Breast epithelium (tissue), 4 donors: ENCODE results near the gene OGG1. TPM values are rescaled to one million over a fixed set of nuclear protein-coding genes. Genes with fewer than 3 reads are reported as not detected.

Source experiments
- DNase-seq, 2 donors: peaks; one replicate each; pipeline ENCODE4 v3.0.0-alpha.2; 2019; ENCODE audit warnings: low spot score in 2 of 2
- H3K27ac ChIP-seq, 2 donors: fragments of 200-600 bp; sonication (generic) in 1 of 2; one replicate each; pipeline ENCODE4 v1.5.1; 2016 to 2019; ENCODE audit warnings: mild to moderate bottlenecking in 1 of 2
- H3K27me3 ChIP-seq, 2 donors: fragments of 200-600 bp; sonication (generic) in 1 of 2; one replicate each; pipeline versions ENCODE4 v1.5.1 to v1.6.0; 2017 to 2019; ENCODE audit warnings: control low read depth in 1 of 2, mild to moderate bottlenecking in 1 of 2
- H3K36me3 ChIP-seq: fragments of 200-600 bp; one replicate; pipeline ENCODE4 v1.5.1; 2019
- H3K4me1 ChIP-seq, 2 donors: fragments of 200-600 bp; sonication (generic); one replicate each; pipeline ENCODE4 v1.5.1; 2016 to 2019; ENCODE audit warnings: control low read depth in 1 of 2
- H3K4me3 ChIP-seq, 3 donors: fragments of 200-600 bp; sonication (generic); 1 replicate in 2 of 3; 2 replicates in 1 of 3; pipeline ENCODE4 v1.5.1; 2016 to 2019; ENCODE audit warnings: mild to moderate bottlenecking in 3 of 3, moderate library complexity in 2 of 3
- H3K9me3 ChIP-seq, 2 donors: fragments of 200-600 bp; sonication (generic) in 1 of 2; one replicate each; pipeline ENCODE4 v1.5.1; 2016 to 2019; ENCODE audit warnings: control low read depth in 1 of 2
- POLR2A ChIP-seq: fragments of 450-650 bp; IDR thresholded peaks from one replicate; pipeline ENCODE4 v1.6.1; 2016; ENCODE audit warnings: antibody characterized with exemption, mild to moderate bottlenecking, moderate library complexity
- POLR2AphosphoS5 ChIP-seq, 3 donors: sonication (generic); formaldehyde crosslinking; IDR thresholded peaks; one replicate each; pipeline ENCODE4 v1.6.1; 2017; ENCODE audit warnings: antibody characterized with exemption in 3 of 3
- intact Hi-C: fragments of 100-400 bp; cut with DNase I; formaldehyde crosslinking; loops from one replicate; pipeline ENCODE4 v1.15.1; 2023; ENCODE audit warnings: low total_unique reads
- total RNA-seq, 3 donors: library from RNA; depleted of rRNA; stranded (reverse); fragments of >200 nt; gene quantifications; one replicate each; pipeline ENCODE4 v1.1.0, GENCODE V29; 2016
- TF ChIP-seq, protein P1 (sequence below), 3 donors: fragments of 450-650 bp; IDR thresholded peaks; one replicate each; pipeline ENCODE4 v1.5.1; 2016 to 2017; ENCODE audit warnings: antibody characterized with exemption in 3 of 3, mild to moderate bottlenecking in 3 of 3, moderate library complexity in 3 of 3

The OGG1 gene
- total RNA-seq, 3 donors from 2014 or later = 21.3 to 33.4 (median 23.3) TPM

DNA sequence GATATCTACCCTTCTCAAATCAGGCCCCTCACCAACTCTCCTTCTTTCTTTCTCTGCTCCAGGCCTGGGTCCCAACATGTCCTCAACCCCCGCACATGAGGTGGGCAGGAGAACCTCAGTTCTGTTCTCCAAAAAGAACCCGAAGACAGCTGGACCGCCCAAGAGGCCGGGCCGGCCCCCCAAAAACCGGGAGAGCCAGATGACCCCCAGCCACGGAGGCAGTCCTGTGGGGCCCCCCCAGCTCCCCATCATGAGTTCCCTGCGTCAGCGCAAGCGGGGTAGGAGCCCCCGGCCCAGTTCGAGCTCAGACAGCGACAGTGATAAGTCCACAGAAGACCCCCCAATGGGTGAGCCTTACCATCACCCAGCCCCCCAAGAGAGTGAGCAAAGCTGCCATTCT is 5.6 kb upstream of the OGG1 start:
- H3K27me3 ChIP-seq = no peaks in the 10 kb centered on the region
- intact Hi-C loops = no loop called here
- no peaks in the 10 kb centered on the region for H3K9me3 ChIP-seq
- no peak overlapping the region for H3K4me3 ChIP-seq
- DNase-seq = no peak
- peaks cover 25% of the 10 kb centered on the region for H3K36me3 ChIP-seq
- H3K27ac ChIP-seq = no peak overlapping the region
- H3K4me1 ChIP-seq = no peaks in the 10 kb centered on the region
- no peak for TF ChIP-seq POLR2AphosphoS5 (IDR thresholded peaks at IDR 0.05)
- TF ChIP-seq, protein P1, sequence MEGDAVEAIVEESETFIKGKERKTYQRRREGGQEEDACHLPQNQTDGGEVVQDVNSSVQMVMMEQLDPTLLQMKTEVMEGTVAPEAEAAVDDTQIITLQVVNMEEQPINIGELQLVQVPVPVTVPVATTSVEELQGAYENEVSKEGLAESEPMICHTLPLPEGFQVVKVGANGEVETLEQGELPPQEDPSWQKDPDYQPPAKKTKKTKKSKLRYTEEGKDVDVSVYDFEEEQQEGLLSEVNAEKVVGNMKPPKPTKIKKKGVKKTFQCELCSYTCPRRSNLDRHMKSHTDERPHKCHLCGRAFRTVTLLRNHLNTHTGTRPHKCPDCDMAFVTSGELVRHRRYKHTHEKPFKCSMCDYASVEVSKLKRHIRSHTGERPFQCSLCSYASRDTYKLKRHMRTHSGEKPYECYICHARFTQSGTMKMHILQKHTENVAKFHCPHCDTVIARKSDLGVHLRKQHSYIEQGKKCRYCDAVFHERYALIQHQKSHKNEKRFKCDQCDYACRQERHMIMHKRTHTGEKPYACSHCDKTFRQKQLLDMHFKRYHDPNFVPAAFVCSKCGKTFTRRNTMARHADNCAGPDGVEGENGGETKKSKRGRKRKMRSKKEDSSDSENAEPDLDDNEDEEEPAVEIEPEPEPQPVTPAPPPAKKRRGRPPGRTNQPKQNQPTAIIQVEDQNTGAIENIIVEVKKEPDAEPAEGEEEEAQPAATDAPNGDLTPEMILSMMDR (IDR thresholded peaks at IDR 0.05) = no peak
- no peak for TF ChIP-seq POLR2A

DNA sequence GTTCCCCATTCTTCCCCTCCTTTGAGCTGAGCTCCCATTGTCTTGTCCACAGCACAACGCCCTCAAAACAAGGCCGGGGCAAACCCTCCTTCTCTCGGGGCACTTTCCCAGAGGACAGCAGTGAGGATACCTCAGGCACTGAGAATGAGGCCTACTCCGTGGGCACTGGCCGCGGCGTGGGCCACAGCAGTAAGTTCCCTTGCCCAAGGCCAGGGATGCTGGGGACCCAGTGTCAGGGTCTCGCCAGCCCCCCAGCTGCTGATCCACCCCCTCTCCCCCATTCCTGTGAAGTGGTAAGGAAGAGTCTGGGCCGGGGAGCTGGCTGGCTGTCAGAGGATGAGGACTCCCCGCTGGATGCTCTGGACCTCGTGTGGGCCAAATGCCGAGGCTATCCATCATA is 4.2 kb upstream of the OGG1 start:
- peaks cover 0 to 2% of the 10 kb centered on the region in 2 donors for H3K4me1 ChIP-seq
- DNase-seq = no peak
- TF ChIP-seq POLR2AphosphoS5 (IDR thresholded peaks at IDR 0.05) = no peak
- TF ChIP-seq, protein P1 (IDR thresholded peaks at IDR 0.05) = no peak
- no peak for TF ChIP-seq POLR2A
- no peaks in the 10 kb centered on the region for H3K27me3 ChIP-seq
- H3K4me3 ChIP-seq = no peak overlapping the region
- no peak overlapping the region for H3K27ac ChIP-seq
- intact Hi-C loops = no loop called here
- H3K36me3 ChIP-seq = peaks cover 15% of the 10 kb centered on the region
- no peaks in the 10 kb centered on the region for H3K9me3 ChIP-seq

DNA sequence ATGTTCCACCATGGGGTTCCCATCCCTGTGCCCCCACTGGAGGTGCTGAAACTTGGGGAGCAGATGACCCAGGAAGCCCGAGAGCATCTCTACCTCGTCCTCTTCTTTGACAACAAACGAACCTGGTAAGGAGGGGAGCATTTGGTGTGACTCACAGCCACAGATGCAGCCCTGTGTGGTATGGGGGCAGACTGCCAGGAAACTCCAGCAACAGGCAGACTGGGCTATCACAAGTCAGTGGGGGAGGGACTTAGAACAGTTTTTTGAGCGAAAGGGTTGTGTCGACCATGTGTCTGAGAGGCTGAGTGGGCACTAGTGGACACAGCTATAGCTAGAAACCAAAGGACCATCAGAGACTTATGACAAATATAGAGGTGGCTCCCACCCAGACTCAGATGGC is 3.4 kb upstream of the OGG1 start:
- Histone ChIP-seq H3K9me3 (no peaks in the 10 kb centered on the region), H3K4me1 (peaks cover 0 to 11% of the 10 kb centered on the region in 2 donors), H3K27me3 (no peaks in the 10 kb centered on the region), H3K4me3 (no peak overlapping the region), H3K36me3 (peaks cover 15% of the 10 kb centered on the region), H3K27ac (peak overlapping the region in 1 of 2 donors; percentile 0)
- intact Hi-C loops = no loop called here
- no peak for DNase-seq
- TF ChIP-seq POLR2A (no peak), POLR2AphosphoS5 (IDR thresholded peaks at IDR 0.05) (no peak)
- TF ChIP-seq, protein P1 (IDR thresholded peaks at IDR 0.05) = no peak

DNA sequence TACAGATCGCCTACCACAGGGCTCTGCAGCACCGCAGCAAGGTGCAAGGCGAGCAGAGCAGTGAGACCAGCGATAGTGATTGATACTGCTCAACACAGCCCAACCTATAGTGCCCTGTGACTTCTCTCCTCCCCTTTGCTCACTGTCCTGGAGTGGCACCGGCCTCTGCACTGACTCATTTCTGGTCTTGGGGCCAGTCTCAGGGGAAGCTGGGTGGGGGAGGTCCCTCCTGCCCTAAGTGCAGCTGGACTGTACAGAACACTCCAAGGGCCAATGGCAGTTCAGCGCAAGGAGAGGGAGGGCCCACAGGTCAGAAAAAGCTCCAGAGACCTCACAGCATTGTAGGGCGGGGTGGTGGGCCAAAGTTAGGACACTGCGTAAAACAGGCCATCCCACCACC is 2.5 kb upstream of the OGG1 start:
- Histone ChIP-seq H3K27ac (no peak overlapping the region), H3K4me3 (no peak overlapping the region), H3K36me3 (peaks cover 15% of the 10 kb centered on the region), H3K9me3 (no peaks in the 10 kb centered on the region), H3K4me1 (peaks cover 0 to 14% of the 10 kb centered on the region in 2 donors), H3K27me3 (no peaks in the 10 kb centered on the region)
- TF ChIP-seq POLR2AphosphoS5 (IDR thresholded peaks at IDR 0.05) = no peak
- TF ChIP-seq, protein P1 (IDR thresholded peaks at IDR 0.05) = no peak
- no peak for DNase-seq
- intact Hi-C loops = no loop called here

DNA sequence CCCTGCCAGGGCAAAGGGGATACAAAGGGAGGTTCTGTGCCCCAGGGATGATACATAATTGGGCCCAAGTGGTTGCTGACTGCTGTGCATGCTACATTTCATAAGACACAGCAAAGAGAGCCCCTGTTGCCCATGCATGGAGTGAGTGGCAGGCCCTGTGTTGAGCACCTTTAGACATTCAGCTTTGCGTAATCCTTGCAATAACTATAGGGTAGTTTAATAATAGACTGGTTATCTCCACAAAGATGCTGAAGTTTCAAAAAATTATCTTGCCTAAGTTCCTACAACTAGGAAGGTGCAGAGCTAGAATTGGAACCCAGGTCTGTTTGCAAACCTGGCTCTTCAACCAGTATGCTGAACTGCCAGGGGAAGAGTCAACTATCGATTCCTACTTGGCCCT is 1.7 kb upstream of the OGG1 start:
- Histone ChIP-seq H3K9me3 (no peaks in the 10 kb centered on the region), H3K27ac (no peak overlapping the region), H3K27me3 (no peaks in the 10 kb centered on the region), H3K4me1 (peaks cover 0 to 14% of the 10 kb centered on the region in 2 donors), H3K4me3 (no peak overlapping the region), H3K36me3 (peaks cover 12% of the 10 kb centered on the region)
- TF ChIP-seq POLR2AphosphoS5 (IDR thresholded peaks at IDR 0.05) (no peak), POLR2A (no peak)
- DNase-seq = no peak
- intact Hi-C loops = no loop called here

DNA sequence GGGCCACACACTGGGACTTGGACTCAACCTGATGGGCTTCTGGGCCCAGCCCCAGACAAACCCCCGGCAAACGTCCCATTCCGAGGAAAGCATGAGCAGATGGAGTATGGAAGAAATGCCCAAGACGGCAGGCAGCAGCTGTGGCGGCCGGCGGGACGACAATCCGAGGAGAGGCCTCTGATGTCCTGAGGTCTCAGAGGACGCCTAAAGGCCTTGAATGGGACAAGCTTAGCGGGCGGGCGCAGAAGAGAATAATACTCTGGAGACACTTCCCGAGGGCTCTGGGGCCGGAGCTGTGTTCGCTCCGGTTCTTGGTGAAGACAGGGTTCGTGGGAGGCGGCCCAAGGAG is 482 bp upstream of the OGG1 start:
- intact Hi-C loops = no loop called here
- H3K36me3 ChIP-seq = peaks cover 7% of the 10 kb centered on the region
- peak overlapping the region; percentile 87 to 94 for H3K27ac ChIP-seq
- no peaks in the 10 kb centered on the region for H3K9me3 ChIP-seq
- H3K4me1 ChIP-seq = peaks cover 0 to 14% of the 10 kb centered on the region in 2 donors
- no peak for DNase-seq
- TF ChIP-seq POLR2A (no peak), POLR2AphosphoS5 (IDR thresholded peaks at IDR 0.05) (no peak)
- TF ChIP-seq, protein P1 (IDR thresholded peaks at IDR 0.05) = no peak
- H3K4me3 ChIP-seq = peak overlapping the region; percentile 56 to 88 (median 69)
- no peaks in the 10 kb centered on the region for H3K27me3 ChIP-seq
